ENCODE results near the gene TNF. TPM values are rescaled to one million over a fixed set of nuclear protein-coding genes. Genes with fewer than 3 reads are reported as not detected.

TNF gene
- total RNA-seq, 3 donors from 2014 or later: 0.41 to 1.7 (median 1.1) TPM

DNA sequence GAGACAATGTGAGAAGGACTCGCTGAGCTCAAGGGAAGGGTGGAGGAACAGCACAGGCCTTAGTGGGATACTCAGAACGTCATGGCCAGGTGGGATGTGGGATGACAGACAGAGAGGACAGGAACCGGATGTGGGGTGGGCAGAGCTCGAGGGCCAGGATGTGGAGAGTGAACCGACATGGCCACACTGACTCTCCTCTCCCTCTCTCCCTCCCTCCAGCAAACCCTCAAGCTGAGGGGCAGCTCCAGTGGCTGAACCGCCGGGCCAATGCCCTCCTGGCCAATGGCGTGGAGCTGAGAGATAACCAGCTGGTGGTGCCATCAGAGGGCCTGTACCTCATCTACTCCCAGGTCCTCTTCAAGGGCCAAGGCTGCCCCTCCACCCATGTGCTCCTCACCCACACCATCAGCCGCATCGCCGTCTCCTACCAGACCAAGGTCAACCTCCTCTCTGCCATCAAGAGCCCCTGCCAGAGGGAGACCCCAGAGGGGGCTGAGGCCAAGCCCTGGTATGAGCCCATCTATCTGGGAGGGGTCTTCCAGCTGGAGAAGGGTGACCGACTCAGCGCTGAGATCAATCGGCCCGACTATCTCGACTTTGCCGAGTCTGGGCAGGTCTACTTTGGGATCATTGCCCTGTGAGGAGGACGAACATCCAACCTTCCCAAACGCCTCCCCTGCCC is 1.7 kb downstream of the TNF start:
- Histone ChIP-seq H3K4me1 (ENCODE audit: low read depth) (peaks cover 5% of the 10 kb centered on the region), H3K9me3 (no peaks in the 10 kb centered on the region), H3K4me3 (no peak overlapping the region), H3K36me3 (ENCODE audit: low read depth) (no peaks in the 10 kb centered on the region)
- TF ChIP-seq, protein P1, sequence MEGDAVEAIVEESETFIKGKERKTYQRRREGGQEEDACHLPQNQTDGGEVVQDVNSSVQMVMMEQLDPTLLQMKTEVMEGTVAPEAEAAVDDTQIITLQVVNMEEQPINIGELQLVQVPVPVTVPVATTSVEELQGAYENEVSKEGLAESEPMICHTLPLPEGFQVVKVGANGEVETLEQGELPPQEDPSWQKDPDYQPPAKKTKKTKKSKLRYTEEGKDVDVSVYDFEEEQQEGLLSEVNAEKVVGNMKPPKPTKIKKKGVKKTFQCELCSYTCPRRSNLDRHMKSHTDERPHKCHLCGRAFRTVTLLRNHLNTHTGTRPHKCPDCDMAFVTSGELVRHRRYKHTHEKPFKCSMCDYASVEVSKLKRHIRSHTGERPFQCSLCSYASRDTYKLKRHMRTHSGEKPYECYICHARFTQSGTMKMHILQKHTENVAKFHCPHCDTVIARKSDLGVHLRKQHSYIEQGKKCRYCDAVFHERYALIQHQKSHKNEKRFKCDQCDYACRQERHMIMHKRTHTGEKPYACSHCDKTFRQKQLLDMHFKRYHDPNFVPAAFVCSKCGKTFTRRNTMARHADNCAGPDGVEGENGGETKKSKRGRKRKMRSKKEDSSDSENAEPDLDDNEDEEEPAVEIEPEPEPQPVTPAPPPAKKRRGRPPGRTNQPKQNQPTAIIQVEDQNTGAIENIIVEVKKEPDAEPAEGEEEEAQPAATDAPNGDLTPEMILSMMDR (IDR thresholded peaks at IDR 0.05): no peak
- intact Hi-C loops (cut with DNase I, micrococcal nuclease): no loop called here
- peak; percentile 25 for ATAC-seq
- DNase-seq: peak in 2 of 3 donors; percentile 43 to 76

DNA sequence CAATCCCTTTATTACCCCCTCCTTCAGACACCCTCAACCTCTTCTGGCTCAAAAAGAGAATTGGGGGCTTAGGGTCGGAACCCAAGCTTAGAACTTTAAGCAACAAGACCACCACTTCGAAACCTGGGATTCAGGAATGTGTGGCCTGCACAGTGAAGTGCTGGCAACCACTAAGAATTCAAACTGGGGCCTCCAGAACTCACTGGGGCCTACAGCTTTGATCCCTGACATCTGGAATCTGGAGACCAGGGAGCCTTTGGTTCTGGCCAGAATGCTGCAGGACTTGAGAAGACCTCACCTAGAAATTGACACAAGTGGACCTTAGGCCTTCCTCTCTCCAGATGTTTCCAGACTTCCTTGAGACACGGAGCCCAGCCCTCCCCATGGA is 2.2 kb downstream of the TNF start:
- H3K4me1 ChIP-seq (ENCODE audit: low read depth): peaks cover 5% of the 10 kb centered on the region
- no peaks in the 10 kb centered on the region for H3K9me3 ChIP-seq
- TF ChIP-seq, protein P1 (IDR thresholded peaks at IDR 0.05): no peak
- H3K4me3 ChIP-seq: no peak overlapping the region
- no peak for ATAC-seq
- no peak for DNase-seq
- H3K36me3 ChIP-seq (ENCODE audit: low read depth): no peaks in the 10 kb centered on the region
- intact Hi-C loops (cut with DNase I, micrococcal nuclease): no loop called here

DNA sequence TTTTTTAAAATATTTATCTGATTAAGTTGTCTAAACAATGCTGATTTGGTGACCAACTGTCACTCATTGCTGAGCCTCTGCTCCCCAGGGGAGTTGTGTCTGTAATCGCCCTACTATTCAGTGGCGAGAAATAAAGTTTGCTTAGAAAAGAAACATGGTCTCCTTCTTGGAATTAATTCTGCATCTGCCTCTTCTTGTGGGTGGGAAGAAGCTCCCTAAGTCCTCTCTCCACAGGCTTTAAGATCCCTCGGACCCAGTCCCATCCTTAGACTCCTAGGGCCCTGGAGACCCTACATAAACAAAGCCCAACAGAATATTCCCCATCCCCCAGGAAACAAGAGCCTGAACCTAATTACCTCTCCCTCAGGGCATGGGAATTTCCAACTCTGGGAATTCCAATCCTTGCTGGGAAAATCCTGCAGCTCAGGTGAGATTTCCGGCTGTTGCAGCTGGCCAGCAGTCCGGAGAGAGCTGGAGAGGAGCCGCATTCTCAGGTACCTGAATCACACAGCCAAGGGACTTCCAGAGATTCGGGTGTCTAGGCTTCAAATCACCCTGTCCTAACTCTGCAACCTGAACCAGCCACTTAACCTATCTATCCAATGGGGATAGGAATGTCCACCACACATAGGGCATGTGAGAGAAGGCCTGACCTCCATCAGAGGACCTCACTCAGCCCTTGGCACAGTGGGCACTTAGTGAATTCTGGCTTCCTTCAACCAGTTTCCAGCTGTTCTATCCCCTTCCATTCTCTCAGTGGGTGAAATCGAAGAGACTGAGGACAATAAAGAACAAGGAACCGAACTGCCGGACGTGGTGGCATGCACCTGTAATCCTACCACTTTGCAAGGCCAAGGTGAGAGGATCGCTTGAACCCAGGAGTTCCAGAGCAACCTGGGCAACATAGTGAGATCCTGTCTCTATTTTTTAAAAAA is 3.1 kb downstream of the TNF start:
- H3K9me3 ChIP-seq: no peaks in the 10 kb centered on the region
- H3K36me3 ChIP-seq (ENCODE audit: low read depth): no peaks in the 10 kb centered on the region
- peaks cover 5% of the 10 kb centered on the region for H3K4me1 ChIP-seq (ENCODE audit: low read depth)
- no peak for DNase-seq
- intact Hi-C loops (cut with DNase I, micrococcal nuclease): no loop called here
- TF ChIP-seq, protein P1 (IDR thresholded peaks at IDR 0.05): no peak
- no peak for ATAC-seq
- no peak overlapping the region for H3K4me3 ChIP-seq

DNA sequence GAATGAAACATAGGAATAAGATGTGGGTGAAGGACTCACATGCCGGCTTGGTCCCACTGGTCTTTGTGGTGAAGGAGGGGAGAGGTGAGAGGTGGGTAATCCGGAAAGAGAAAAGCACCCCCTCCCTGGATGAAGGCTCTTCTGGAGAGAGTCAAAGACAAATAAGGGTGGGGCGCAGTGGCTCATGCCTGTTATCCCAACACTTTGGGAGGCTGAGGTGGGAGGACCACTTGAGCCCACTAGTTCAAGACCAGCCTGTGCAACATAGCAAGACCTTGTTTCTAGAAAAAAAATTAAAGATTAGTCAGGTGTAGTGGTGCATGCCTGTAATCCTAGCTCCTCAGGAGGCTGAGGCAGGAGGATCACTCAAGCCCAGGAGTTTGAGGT is 3.7 kb downstream of the TNF start:
- Histone ChIP-seq H3K4me1 (ENCODE audit: low read depth) (peaks cover 5% of the 10 kb centered on the region), H3K4me3 (no peak overlapping the region), H3K36me3 (ENCODE audit: low read depth) (no peaks in the 10 kb centered on the region), H3K9me3 (no peaks in the 10 kb centered on the region)
- TF ChIP-seq, protein P1 (IDR thresholded peaks at IDR 0.05): no peak
- ATAC-seq (no peak), DNase-seq (no peak)
- intact Hi-C loops (cut with DNase I, micrococcal nuclease): no loop called here

DNA sequence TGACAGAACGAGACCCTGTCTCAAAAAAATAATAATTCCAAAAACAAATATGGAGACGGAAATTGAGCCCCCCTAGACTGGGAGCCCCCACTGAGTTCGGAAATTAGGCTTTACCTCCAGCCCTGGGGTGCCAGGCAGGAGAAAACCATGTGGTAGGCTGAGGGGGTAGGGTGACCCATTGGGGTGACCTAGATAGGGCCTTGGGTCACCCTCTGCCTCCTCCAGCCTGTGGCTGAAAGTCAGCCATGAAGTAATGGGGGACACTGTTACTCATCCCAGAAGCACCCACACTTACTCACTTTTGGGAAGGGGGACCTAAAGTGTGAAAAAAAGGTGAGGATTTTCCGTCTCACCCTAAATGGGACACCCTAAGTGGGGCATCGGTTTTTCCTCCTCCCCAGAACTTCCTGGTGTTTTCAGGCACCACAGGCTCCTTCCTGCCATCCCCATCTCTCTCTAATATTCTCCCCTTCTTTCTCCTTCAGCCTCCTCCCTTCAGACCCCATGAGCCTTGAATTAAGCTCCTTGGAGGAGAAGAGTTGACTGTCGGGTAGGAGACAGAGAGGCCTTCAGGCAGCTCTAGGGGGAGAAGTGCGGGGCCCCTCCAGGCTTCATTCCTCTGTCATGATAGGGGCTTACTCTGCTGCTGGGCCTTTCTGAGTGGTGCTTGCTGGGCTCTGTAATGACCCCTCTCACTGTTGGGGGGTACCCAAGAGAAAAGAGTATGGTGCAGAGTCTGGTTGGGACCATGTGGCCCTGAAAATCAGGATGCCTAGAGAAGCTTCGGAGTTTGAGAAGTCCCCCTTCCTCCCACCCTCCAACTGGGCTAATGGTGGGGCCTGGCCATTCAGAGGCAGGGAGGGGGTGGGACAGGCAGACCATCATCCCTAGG is 4.4 kb downstream of the TNF start:
- no peaks in the 10 kb centered on the region for H3K36me3 ChIP-seq (ENCODE audit: low read depth)
- H3K4me1 ChIP-seq (ENCODE audit: low read depth): peaks cover 5% of the 10 kb centered on the region
- no peak overlapping the region for H3K4me3 ChIP-seq
- TF ChIP-seq, protein P1 (IDR thresholded peaks at IDR 0.05): no peak
- DNase-seq (no peak), ATAC-seq (no peak)
- no peaks in the 10 kb centered on the region for H3K9me3 ChIP-seq
- intact Hi-C loops (cut with DNase I, micrococcal nuclease): no loop called here
